ENCODE data around the gene DAND5.
A peak's percentile ranks its signal among the peaks of the same experiment; 100 is the strongest.

Gene DAND5, protein sequence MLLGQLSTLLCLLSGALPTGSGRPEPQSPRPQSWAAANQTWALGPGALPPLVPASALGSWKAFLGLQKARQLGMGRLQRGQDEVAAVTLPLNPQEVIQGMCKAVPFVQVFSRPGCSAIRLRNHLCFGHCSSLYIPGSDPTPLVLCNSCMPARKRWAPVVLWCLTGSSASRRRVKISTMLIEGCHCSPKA

DNA sequence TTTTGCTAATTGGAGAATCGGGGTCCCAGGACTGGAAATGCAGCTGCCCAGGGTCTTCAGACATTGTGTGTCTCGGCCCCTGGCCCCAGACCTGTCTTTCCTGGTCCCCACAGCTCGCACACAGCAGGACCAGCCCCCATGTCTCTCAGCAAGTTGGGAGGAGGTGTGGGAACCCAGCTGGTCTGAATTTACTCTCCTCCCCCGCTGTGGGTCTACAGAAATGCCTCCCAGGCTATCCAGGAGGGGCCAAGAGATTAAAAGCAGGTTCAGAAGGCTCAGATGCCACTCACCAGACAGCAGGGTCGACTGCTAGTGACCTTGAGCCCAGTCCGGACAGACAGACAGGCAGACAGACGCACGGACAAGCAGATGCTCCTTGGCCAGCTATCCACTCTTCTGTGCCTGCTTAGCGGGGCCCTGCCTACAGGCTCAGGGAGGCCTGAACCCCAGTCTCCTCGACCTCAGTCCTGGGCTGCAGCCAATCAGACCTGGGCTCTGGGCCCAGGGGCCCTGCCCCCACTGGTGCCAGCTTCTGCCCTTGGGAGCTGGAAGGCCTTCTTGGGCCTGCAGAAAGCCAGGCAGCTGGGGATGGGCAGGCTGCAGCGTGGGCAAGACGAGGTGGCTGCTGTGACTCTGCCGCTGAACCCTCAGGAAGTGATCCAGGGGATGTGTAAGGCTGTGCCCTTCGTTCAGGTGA lies at the start of gene DAND5:
DAND5 (plus strand) TSS at position 285 of the 697 bp plus-strand sequence; CDS start at position 370, 85 bp downstream.
- DNase-seq = no peak

DNA sequence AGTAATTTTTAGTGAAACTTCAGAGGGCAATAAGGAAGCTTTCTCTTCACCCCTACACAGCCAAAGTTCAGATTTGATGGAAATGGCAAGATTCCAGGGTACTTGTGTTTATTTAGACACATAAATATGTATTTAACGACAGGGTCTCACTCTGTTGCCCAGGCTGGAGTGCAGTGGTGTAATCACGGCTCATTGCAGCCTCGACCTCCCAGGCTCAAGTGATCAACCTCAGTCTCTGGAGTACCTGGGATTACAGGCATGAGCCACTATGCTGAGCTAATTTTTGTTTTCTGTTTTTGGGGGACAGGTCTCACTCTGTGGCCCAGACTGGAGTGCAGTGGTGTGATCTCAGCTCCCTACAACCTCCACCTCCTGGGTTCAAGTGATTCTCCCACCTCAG lies 48.3 kb upstream of the DAND5 start:
- no peak for DNase-seq

DNA sequence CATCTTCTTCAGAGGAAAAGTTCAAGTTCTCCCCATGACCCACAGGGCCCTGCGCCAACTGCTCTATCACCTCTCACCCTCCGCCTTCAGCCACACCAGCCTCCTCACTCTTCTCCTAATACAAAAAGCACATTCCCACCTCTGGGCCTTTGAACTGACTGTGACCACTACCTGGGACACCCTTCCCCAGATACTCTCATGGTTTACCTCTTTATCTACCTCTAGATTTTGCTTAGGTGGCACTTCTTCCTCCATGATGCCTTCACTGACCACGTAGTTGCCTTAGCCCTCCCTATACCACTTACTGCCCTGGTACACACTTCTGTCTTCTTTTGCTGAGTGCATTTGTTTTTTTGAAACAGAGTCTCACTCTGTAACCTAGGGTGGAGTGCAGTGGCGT lies 46.4 kb upstream of the DAND5 start:
- DNase-seq = no peak

DNA sequence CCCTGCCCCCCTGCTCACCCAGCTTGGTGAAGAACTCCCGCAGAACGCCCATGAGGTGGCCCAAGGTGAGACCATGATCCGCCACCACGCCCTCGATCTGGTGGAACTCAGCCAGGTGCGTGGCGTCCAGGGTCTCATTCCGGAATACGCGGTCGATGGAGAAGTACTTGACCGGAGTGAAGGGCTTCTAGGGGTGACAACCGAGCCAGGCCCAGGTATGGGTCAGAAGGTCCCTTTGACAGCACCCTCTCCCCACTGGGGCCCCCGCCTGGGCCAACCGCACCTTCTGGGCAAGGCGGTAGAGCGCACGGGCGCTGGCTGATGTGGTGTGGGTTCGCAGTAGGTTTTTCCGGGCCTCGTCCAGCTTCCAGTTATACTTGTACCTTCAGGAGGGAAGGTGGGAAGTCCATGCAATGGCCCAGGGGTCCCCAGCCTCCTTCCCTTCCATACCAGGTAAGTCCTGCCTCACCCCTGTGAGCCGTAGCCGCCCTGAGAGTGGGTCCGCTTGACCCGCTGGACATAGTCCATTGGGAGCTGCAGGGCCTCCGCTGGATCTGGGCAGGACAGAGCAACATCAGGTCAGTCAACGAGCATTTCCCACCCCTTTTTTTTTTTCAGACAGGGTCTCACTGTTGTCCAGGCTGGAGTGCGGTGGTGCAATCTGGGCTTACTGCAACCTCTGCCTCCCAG lies 44.6 kb upstream of the DAND5 start:
- no peak for DNase-seq

DNA sequence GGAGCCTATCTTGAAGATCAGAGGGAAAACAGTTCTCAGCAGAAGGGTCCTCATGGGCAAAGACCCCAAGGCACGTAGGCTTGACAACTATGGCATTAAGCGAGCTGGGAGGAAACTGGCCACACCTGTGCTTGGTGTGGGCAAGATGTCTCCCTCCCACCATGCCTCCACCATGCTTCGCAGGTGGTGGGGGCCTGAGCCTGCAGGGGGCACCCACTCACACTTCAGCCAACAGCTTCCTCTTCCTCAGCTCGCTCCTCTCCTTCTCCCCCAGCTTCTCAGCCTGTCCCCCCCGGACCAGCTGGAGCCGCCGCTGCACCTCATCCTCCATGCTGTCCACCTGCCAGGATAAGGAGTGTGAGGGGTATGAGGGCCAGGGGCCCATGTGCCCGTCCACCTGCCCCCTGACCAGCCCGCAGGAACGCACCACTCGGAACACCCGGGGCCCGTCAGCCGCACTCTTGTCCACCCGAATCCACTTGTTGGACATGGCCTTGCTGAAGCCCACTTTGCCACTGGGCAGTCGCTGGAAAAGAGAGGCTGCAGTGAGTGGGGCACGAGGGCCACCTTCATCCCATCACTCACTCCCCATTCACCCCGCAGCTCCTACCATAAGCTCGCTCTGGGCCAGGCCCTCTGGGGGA lies 39.3 kb upstream of the DAND5 start:
- DNase-seq = no peak

DNA sequence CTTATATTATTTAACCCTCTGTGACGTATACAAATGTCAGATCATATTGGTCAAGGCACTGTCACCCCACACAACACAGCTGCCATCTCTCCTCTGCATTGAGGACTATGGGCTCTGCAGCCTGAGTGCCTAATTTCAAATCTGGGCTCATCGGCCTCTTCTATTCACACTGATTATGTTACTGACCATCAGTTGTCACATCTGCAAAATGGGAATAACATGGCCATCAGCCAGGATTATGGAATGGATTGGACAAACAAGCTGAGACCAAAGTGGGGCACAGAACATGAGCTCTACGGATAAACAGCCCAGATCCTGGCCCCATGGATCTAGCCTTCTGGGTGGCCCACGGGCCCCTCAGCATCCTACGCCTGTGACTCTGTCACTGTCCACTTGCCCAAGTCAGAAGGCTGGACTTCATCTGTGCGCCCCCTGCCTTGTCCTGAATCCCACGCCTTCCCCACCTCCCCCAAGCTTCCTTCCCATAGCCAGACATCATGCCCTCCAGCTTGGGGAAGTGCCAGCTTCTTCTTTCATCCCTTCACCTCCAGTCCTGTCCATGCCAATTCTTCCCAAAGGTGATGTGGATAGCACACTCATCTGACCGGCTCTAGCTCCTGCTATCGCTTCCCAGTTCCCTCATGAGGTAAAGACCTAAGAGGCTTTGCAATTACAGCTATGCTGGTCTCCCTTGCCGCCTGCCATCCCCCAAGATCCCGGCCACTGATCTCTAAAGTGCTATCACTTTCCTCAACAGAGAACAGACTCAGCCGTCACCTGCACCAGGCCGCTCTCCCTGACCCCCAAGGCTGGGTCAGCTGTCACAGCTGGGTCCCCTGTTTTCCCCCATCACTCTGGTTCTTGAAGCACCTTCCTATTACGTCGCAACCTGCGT lies 36.7 kb upstream of the DAND5 start:
- DNase-seq = no peak

DNA sequence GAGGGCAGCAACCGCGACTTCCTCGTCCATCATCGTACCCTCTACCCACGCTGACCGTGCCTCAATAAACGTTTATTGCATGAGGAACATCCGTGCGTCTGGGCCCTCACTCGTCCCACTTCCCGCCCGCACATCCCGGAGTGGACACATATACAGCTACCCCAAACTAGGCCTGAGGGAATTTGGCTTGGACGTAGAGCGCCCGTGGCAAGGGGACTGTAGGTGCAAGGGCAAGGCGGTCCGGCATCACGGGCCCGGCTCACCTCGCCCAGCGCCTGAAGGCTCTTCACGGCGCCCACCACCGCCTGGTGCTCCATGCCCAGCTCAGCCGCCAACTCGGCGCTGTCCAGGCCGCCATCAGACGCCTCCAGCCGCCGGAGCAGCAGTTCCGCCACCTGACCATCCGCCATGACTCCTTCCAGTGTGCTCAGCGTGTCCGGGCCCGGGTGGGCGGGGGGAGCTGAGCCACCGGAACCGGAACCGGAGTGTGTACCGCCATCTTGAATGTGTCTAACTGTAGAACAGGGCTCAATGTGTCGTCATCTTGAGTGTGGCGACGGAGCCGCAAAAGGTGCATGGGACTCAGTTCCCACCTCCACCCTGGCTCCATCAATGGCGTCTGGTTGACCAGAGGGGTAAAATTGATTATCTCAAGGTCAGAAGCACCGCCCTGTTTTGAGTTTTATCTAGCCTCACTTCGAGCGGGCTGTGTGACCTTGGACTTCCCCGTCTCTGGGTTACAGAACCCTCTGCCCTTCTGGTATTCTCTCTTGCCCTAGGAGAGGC lies 35.9 kb upstream of the DAND5 start, which contains the start of gene FARSA:
FARSA (minus strand) TSS at position 425 of the 786 bp plus-strand sequence; CDS start at position 410, 15 bp downstream.
- DNase-seq = peak; percentile 81

DNA sequence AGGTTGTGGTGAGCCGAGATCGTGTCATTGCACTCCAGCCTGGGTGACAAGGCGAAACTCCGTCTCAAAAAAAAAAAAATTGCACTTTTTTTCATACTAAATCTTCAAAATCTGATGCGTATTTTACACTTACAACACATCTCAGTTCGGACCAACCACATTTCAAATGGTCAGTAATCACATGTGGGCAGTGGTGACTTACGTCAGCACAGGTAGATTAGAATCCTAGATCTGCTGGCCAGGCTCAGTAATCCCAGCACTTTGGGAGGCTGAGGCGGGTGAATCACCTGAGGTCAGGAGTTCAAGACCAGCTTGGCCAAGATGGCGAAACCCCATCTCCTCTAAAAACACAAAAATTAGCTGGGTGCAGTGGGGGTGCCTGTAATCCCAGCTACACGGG lies 34.3 kb upstream of the DAND5 start:
- DNase-seq = no peak

DNA sequence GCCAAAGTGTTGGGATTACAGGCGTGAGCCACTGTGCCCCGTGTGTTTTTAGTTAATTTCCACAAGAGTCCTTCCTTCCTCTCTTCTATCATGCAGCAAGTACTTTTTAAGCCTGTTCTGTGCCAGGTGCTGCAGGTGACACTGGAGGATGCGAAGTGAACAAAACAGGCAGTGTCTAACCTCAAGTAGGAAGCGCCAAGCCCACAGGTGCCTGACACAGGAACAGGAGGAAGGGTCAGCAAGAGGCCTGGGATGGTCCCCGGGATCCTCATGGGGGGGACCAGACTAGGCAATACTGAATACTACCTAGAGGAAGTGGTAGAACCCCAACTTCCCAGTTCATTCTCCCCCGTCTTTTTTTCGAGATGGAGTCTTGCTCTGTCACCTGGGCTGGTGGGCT lies 32.8 kb upstream of the DAND5 start:
- DNase-seq = no peak

DNA sequence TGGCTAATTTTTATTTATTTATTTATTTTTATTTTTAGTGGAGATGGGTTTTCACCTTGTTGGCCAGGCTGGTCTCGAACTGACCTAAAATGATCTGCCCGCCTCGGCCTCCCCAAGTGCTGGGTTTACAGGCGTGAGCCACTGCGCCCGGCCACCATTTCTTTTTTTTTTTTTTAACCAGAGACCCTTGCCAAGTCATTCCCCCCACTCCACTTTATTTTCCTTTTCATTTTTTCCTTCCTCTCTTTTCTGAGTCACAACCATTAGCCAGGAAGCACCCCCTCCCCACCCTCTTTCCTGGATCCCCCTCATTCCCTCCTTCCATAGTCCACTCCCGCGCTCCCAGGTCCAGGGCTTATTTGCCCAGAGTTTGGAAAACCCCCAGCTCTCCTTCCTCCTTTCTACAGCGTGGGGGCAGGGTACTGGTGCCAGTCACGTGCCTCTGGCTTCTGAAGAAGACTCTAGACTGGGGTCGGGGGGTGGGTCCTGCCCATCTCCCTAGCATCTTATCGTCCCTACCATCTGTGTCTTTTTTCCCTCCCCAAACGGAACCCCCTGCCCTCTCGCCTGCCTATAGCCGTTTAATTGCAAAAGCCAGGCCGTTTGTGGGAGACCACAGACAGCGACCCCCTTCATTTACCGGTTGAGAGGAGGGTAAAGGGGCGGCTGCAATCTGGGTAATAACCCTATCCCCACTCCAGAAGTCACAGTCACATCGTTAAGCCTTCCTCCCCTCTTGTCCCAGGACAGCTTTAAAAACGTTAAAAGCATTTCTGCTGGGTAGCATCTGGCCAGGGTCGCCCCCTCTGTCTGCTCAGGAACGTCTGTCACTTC lies 32.1 kb upstream of the DAND5 start:
- peak; percentile 81 for DNase-seq

DNA sequence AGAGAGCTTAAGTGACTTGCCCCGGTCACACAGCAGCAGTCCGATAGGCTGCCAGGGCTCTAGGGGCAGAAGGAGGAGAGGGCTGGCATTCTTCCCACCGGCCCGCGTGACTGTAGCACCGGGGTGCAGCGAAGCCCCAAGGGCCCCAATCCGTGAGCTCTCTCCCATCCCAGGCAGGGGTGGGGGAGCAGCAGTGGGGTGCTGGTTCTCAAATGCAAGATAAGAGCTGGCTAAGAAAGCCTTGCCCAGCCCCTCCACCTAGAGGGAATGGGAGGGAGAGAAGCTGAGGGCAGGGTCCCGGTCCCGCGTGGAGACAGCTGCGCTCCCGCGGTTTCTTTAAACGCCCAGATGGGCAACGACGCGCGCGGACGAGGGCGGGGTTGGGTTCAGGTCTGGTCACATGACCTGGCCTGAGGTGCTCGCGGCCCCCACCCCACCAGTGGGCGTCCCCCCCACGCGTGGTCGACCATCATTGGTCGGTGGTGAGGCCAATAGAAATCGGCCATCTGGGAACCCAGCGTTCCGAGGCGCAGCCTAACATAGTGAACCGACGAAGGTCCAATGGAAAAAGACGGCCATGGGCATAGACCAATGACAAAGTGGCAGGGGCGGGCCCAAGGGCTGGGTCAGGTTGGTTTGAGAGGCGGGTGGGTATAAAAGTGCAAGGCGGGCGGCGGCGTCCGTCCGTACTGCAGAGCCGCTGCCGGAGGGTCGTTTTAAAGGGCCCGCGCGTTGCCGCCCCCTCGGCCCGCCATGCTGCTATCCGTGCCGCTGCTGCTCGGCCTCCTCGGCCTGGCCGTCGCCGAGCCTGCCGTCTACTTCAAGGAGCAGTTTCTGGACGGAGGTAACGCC lies 31.2 kb upstream of the DAND5 start, which contains the start of gene CALR:
CALR (plus strand) TSS at position 683 of the 852 bp plus-strand sequence; CDS start at position 754, 71 bp downstream.
- DNase-seq = peak; percentile 99

DNA sequence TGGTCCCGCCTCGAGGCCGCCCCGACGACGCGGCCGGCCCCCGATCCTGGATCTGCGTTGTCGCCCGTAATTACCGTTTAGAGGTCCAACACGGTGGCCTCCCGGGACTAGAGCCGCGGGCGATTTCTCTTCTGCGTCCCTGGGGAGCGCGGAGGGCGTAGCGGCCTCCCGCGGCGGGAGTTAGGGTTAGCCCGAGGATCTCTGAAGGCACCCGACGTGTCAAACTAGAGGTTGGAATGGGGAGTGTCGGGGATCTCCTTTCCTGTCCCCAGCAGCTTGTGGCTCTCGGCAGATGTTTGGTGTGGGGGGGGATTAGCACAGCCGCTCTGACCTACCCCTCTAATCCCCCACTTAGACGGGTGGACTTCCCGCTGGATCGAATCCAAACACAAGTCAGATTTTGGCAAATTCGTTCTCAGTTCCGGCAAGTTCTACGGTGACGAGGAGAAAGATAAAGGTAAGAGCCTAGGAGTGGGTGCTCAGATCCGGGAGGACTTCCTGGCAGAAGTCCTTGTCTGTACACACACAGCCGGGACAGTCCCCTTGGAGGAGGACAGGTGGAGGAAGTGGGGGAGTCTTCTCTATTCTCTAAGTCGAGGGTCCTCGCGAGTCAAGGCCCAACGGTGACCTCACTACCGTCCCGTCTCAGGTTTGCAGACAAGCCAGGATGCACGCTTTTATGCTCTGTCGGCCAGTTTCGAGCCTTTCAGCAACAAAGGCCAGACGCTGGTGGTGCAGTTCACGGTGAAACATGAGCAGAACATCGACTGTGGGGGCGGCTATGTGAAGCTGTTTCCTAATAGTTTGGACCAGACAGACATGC lies 30.4 kb upstream of the DAND5 start:
- no peak for DNase-seq

DNA sequence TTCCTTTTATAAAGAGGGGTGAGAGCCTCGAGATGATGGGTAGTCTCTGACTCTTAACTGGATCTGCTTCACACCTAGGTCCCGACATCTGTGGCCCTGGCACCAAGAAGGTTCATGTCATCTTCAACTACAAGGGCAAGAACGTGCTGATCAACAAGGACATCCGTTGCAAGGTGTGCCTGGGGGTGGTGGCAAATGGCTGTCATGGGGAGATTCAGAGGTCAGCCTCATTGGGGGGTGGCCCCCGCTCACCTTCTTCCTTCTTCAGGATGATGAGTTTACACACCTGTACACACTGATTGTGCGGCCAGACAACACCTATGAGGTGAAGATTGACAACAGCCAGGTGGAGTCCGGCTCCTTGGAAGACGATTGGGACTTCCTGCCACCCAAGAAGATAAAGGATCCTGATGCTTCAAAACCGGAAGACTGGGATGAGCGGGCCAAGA lies 29.4 kb upstream of the DAND5 start:
- DNase-seq = no peak

DNA sequence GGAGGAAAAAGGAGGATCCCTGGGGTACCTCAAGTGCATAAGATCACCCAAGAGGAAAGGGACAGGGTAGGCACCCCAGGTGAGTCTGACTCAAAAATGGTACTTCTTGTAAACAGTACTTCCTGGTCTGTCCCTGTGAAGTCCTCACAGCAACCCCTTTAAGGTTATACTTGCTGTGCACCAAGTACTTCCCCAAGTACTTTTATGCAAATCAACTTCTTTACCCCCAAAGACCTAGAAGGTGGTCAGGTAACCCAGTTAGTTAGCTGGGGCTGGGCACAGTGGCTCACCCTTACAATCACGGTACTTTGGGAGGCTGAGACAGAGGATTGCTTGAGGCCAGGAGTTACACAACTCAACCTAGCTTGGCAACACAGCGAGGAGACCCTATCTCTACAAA lies 28.5 kb upstream of the DAND5 start:
- DNase-seq = no peak

DNA sequence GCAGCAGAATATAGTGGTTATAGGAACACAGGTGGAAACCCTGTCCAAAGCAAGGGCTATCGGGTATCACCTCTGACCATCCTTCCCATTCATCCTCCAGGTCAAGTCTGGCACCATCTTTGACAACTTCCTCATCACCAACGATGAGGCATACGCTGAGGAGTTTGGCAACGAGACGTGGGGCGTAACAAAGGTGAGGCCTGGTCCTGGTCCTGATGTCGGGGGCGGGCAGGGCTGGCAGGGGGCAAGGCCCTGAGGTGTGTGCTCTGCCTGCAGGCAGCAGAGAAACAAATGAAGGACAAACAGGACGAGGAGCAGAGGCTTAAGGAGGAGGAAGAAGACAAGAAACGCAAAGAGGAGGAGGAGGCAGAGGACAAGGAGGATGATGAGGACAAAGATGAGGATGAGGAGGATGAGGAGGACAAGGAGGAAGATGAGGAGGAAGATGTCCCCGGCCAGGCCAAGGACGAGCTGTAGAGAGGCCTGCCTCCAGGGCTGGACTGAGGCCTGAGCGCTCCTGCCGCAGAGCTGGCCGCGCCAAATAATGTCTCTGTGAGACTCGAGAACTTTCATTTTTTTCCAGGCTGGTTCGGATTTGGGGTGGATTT lies 25.8 kb upstream of the DAND5 start:
- DNase-seq = no peak

DNA sequence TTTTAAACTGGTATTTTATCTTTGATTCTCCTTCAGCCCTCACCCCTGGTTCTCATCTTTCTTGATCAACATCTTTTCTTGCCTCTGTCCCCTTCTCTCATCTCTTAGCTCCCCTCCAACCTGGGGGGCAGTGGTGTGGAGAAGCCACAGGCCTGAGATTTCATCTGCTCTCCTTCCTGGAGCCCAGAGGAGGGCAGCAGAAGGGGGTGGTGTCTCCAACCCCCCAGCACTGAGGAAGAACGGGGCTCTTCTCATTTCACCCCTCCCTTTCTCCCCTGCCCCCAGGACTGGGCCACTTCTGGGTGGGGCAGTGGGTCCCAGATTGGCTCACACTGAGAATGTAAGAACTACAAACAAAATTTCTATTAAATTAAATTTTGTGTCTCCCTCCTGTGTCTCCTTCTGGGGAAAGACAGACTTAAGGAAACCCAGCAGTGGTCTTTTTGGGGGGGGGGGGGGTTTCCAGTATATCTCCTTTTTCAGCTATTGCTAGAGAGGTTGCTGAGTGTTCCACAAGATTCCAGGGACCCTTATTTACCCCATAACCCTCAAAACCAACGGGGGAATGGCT lies 25.2 kb upstream of the DAND5 start:
- DNase-seq = no peak

DNA sequence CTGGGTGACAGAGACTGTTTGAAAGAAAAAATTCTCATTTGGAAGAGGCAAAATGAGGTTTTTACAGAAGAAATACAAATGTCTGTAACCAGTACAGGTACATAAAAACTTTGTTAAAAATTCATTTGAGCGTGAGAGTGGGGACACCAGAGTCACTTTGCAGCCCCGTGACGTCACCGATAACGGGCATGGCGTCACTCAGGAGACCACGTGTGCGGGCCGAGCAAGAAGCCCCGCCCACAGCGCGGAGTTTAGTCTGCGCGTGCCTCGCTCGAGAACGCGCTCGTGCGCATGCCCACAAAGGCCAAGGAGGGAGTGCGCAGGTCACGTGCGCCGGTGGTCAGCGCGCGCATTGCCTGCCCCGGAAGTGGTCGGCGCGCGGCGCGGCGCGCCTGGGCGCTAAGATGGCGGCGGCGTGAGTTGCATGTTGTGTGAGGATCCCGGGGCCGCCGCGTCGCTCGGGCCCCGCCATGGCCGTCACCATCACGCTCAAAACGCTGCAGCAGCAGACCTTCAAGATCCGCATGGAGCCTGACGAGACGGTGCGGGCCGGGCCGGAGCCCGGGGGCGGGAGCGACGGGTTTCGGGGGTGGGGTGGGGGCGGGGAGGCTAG lies 23.8 kb upstream of the DAND5 start, which contains the start of gene RAD23A:
RAD23A (plus strand) TSS at position 384 of the 613 bp plus-strand sequence; CDS start at position 471, 87 bp downstream.
- peak; percentile 98 for DNase-seq
